Measurements from ENCODE around the gene TOM1L2.

DNA sequence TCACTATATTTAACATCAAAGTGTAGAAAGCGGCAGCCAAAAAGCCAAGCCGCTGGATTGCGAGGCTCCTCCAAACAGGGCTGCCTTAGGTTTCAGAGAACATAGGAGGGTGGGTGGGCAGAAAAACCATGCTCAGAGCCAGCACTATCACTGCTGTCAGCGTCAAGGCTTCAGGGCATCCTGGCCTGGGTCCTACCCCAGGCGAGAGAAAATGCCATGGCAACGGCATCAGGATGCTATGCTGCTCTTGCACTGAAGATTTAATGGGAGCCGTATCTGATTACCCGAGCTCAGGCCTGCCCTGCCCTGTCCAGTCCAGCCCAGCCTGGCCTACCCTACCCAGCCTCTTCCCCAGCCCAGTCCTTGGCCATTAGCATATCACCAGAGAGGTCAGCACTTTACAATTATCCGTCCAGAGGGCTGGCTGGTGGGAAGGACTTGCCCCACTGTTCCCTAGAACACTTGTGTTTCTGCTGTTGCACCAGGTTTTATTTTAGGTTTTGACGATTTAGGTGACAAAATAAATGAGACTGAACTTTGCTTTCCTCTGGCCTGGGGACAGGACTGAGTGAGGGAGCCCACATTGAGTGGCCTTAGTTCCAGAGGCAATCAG is 61.1 kb downstream of the TOM1L2 start:
- TF ChIP-seq, protein P1, sequence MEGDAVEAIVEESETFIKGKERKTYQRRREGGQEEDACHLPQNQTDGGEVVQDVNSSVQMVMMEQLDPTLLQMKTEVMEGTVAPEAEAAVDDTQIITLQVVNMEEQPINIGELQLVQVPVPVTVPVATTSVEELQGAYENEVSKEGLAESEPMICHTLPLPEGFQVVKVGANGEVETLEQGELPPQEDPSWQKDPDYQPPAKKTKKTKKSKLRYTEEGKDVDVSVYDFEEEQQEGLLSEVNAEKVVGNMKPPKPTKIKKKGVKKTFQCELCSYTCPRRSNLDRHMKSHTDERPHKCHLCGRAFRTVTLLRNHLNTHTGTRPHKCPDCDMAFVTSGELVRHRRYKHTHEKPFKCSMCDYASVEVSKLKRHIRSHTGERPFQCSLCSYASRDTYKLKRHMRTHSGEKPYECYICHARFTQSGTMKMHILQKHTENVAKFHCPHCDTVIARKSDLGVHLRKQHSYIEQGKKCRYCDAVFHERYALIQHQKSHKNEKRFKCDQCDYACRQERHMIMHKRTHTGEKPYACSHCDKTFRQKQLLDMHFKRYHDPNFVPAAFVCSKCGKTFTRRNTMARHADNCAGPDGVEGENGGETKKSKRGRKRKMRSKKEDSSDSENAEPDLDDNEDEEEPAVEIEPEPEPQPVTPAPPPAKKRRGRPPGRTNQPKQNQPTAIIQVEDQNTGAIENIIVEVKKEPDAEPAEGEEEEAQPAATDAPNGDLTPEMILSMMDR (IDR thresholded peaks at IDR 0.05) = no peak
- TF ChIP-seq ZFX (IDR thresholded peaks at IDR 0.05; ENCODE audit: borderline replicate concordance) = no peak

All from 22Rv1 (cell line).